LoVo (cell line): ENCODE results near the gene ACAT2.
A peak's percentile ranks its signal among the peaks of the same experiment; 100 is the strongest.
"Not testable (repeated sequence)": the region's sequence is repeated elsewhere in the genome, so short reads cannot be mapped to it uniquely, and the experiment has no call there.

Source experiments
- DNase-seq: peaks from one replicate; pipeline ENCODE4 v3.0.0-alpha.2; 2016; ENCODE audit warnings: low spot score

The ACAT2 gene

GRCh38 chr6:159730332-159730676, 31.5 kb upstream of the ACAT2 start:
- DNase-seq: no peak

GRCh38 chr6:159732550-159732949, 29.3 kb upstream of the ACAT2 start:
- not testable (repeated sequence) for DNase-seq

GRCh38 chr6:159733395-159733794, 28.4 kb upstream of the ACAT2 start:
- DNase-seq: not testable (repeated sequence)

- no peak for DNase-seq
Observed at GRCh38 chr6:159736908-159737307, 24.9 kb upstream of the ACAT2 start.

- no peak for DNase-seq
Observed at GRCh38 chr6:159739341-159739740, 22.5 kb upstream of the ACAT2 start.

- DNase-seq: no peak
Observed at GRCh38 chr6:159742165-159742564, 19.7 kb upstream of the ACAT2 start.

GRCh38 chr6:159745081-159745480, 16.8 kb upstream of the ACAT2 start:
- no peak for DNase-seq

- no peak for DNase-seq
Observed at GRCh38 chr6:159746759-159747158, 15.1 kb upstream of the ACAT2 start.

- not testable (repeated sequence) for DNase-seq
Observed at GRCh38 chr6:159748127-159748526, 13.7 kb upstream of the ACAT2 start.

- DNase-seq: no peak
Observed at GRCh38 chr6:159751448-159751847, 10.4 kb upstream of the ACAT2 start.

- DNase-seq: no peak
Observed at GRCh38 chr6:159753081-159753872, 8.6 kb upstream of the ACAT2 start.

GRCh38 chr6:159754401-159754800, 7.4 kb upstream of the ACAT2 start:
- DNase-seq: no peak

- no peak for DNase-seq
Observed at GRCh38 chr6:159754959-159755914, 6.6 kb upstream of the ACAT2 start.

GRCh38 chr6:159756508-159756907, 5.3 kb upstream of the ACAT2 start:
- DNase-seq: no peak

GRCh38 chr6:159758031-159759001, 3.5 kb upstream of the ACAT2 start:
- DNase-seq: peak; percentile 38

- no peak for DNase-seq
Observed at GRCh38 chr6:159759645-159760044, 2.2 kb upstream of the ACAT2 start.

GRCh38 chr6:159760602-159761057, 1.2 kb upstream of the ACAT2 start:
- peak; percentile 28 for DNase-seq

- peak; percentile 26 for DNase-seq
Observed at GRCh38 chr6:159761129-159761872, 544 bp upstream of the ACAT2 start.

- no peak for DNase-seq
Observed at GRCh38 chr6:159762681-159763293, 942 bp downstream of the ACAT2 start.

GRCh38 chr6:159766906-159767305, 5.1 kb downstream of the ACAT2 start:
- DNase-seq: no peak

GRCh38 chr6:159769470-159769869, 7.6 kb downstream of the ACAT2 start:
- no peak for DNase-seq
